GM19438 (cell line): ENCODE results near the gene ZNF747.

ENCODE experiments used
- ATAC-seq: cut with Tn5 transposase; IDR thresholded peaks from one replicate; pipeline ENCODE4 v1.9.1; 2021; ENCODE audit warnings: low read depth; ENCODE audit not compliant: unreplicated experiment

The ZNF747 gene

GRCh38 chr16:30519120-30520049 is 15.3 kb downstream of the ZNF747 start:
- ATAC-seq, result no peak

GRCh38 chr16:30518552-30518951 is 16.1 kb downstream of the ZNF747 start:
- ATAC-seq, result no peak

- no peak for ATAC-seq
Observed at GRCh38 chr16:30515275-30515674, 19.4 kb downstream of the ZNF747 start.

GRCh38 chr16:30511509-30511908 is 23.1 kb downstream of the ZNF747 start:
- ATAC-seq, result no peak

- no peak for ATAC-seq
Observed at GRCh38 chr16:30510376-30510938, 24.2 kb downstream of the ZNF747 start.

GRCh38 chr16:30509081-30509765 is 25.4 kb downstream of the ZNF747 start:
- ATAC-seq, result no peak

GRCh38 chr16:30503403-30504296 is 31.0 kb downstream of the ZNF747 start:
- ATAC-seq, result no peak

GRCh38 chr16:30499284-30499683 is 35.4 kb downstream of the ZNF747 start:
- ATAC-seq, result no peak

- no peak for ATAC-seq
Observed at GRCh38 chr16:30494709-30495108, 39.9 kb downstream of the ZNF747 start.

- ATAC-seq, result no peak
Observed at GRCh38 chr16:30493941-30494488, 40.6 kb downstream of the ZNF747 start.

- no peak for ATAC-seq
Observed at GRCh38 chr16:30491744-30492308, 42.8 kb downstream of the ZNF747 start.

- no peak for ATAC-seq
Observed at GRCh38 chr16:30491229-30491628, 43.4 kb downstream of the ZNF747 start.

- ATAC-seq, result no peak
Observed at GRCh38 chr16:30490210-30490609, 44.4 kb downstream of the ZNF747 start.

GRCh38 chr16:30488764-30489605 is 45.7 kb downstream of the ZNF747 start:
- no peak for ATAC-seq

- no peak for ATAC-seq
Observed at GRCh38 chr16:30485818-30486436, 48.7 kb downstream of the ZNF747 start.

- ATAC-seq, result no peak
Observed at GRCh38 chr16:30484887-30485286, 49.8 kb downstream of the ZNF747 start.

GRCh38 chr16:30482366-30482765 is 52.3 kb downstream of the ZNF747 start:
- no peak for ATAC-seq

- no peak for ATAC-seq
Observed at GRCh38 chr16:30481381-30481780, 53.3 kb downstream of the ZNF747 start.
